Memory B cell (primary cell): ENCODE data around the gene IGF2R.
"Not testable (repeated sequence)": the region's sequence is repeated elsewhere in the genome, so short reads cannot be mapped to it uniquely, and the experiment has no call there.

Experiments used
- ATAC-seq: fragments of 150-1000 bp; cut with Tn5 transposase; 2 replicates; pipeline ENCODE4 v1.10.0; 2021; ENCODE audit warnings: low read depth, mild to moderate bottlenecking, moderate library complexity
- DNase-seq, 2 donors: peaks; one replicate each; pipeline ENCODE4 v3.0.0; 2022; ENCODE audit warnings: low spot score in 2 of 2
- H3K27ac Mint-ChIP-seq: one replicate; pipeline ENCODE4 v1.8.0; 2022; ENCODE audit warnings: mild to moderate bottlenecking, moderate library complexity, mixed read lengths
- H3K27me3 Mint-ChIP-seq: one replicate; pipeline ENCODE4 v1.8.0; 2022; ENCODE audit warnings: mixed read lengths
- H3K36me3 Mint-ChIP-seq: one replicate; pipeline ENCODE4 v1.8.0; 2022; ENCODE audit warnings: mild to moderate bottlenecking, mixed read lengths
- H3K4me1 Mint-ChIP-seq: one replicate; pipeline ENCODE4 v1.8.0; 2022; ENCODE audit warnings: mixed read lengths
- H3K4me3 Mint-ChIP-seq: one replicate; pipeline ENCODE4 v1.8.0; 2022; ENCODE audit warnings: mild to moderate bottlenecking, moderate library complexity, mixed read lengths
- H3K9me3 Mint-ChIP-seq: one replicate; pipeline ENCODE4 v1.8.0; 2022; ENCODE audit warnings: mixed read lengths

The IGF2R gene

GRCh38 chr6:159961528-159961927, 7.4 kb upstream of the IGF2R start:
- peaks cover 2% of the 10 kb centered on the region for H3K36me3 Mint-ChIP-seq
- no peak for ATAC-seq
- no peak for DNase-seq
- peaks cover 3% of the 10 kb centered on the region for H3K9me3 Mint-ChIP-seq
- H3K27ac Mint-ChIP-seq, result no peak overlapping the region
- H3K27me3 Mint-ChIP-seq, result peaks cover 3% of the 10 kb centered on the region
- no peak overlapping the region for H3K4me3 Mint-ChIP-seq
- H3K4me1 Mint-ChIP-seq, result peaks cover 11% of the 10 kb centered on the region

- ATAC-seq, result no peak
- H3K27ac Mint-ChIP-seq, result no peak overlapping the region
- DNase-seq, result no peak
- H3K4me3 Mint-ChIP-seq, result no peak overlapping the region
- H3K4me1 Mint-ChIP-seq, result peaks cover 11% of the 10 kb centered on the region
- peaks cover 3% of the 10 kb centered on the region for H3K27me3 Mint-ChIP-seq
- peaks cover 2% of the 10 kb centered on the region for H3K36me3 Mint-ChIP-seq
- H3K9me3 Mint-ChIP-seq, result peaks cover 3% of the 10 kb centered on the region
Observed at GRCh38 chr6:159963111-159963510, 5.8 kb upstream of the IGF2R start.

- peaks cover 7% of the 10 kb centered on the region for H3K4me1 Mint-ChIP-seq
- peaks cover 2% of the 10 kb centered on the region for H3K36me3 Mint-ChIP-seq
- peaks cover 3% of the 10 kb centered on the region for H3K9me3 Mint-ChIP-seq
- DNase-seq (no peak), ATAC-seq (no peak)
- no peak overlapping the region for H3K4me3 Mint-ChIP-seq
- no peak overlapping the region for H3K27ac Mint-ChIP-seq
- H3K27me3 Mint-ChIP-seq, result peaks cover 3% of the 10 kb centered on the region
Observed at GRCh38 chr6:159964046-159964445, 4.8 kb upstream of the IGF2R start.

- H3K9me3 Mint-ChIP-seq, result peaks cover 2% of the 10 kb centered on the region
- H3K27me3 Mint-ChIP-seq, result peaks cover 3% of the 10 kb centered on the region
- ATAC-seq (no peak), DNase-seq (no peak)
- H3K36me3 Mint-ChIP-seq, result peaks cover 2% of the 10 kb centered on the region
- H3K27ac Mint-ChIP-seq, result no peak overlapping the region
- H3K4me3 Mint-ChIP-seq, result no peak overlapping the region
- peaks cover 14% of the 10 kb centered on the region for H3K4me1 Mint-ChIP-seq
Observed at GRCh38 chr6:159966339-159966738, 2.5 kb upstream of the IGF2R start.

- H3K36me3 Mint-ChIP-seq, result peaks cover 4% of the 10 kb centered on the region
- peaks cover 3% of the 10 kb centered on the region for H3K27me3 Mint-ChIP-seq
- no peak overlapping the region for H3K27ac Mint-ChIP-seq
- no peak for ATAC-seq
- no peak overlapping the region for H3K4me3 Mint-ChIP-seq
- H3K4me1 Mint-ChIP-seq, result peaks cover 16% of the 10 kb centered on the region
- peaks cover 2% of the 10 kb centered on the region for H3K9me3 Mint-ChIP-seq
- DNase-seq, result no peak
Observed at GRCh38 chr6:159966981-159967380, 1.9 kb upstream of the IGF2R start.

GRCh38 chr6:159967621-159968020, 1.3 kb upstream of the IGF2R start:
- H3K27ac Mint-ChIP-seq, H3K36me3 Mint-ChIP-seq, H3K27me3 Mint-ChIP-seq, DNase-seq, H3K4me3 Mint-ChIP-seq, ATAC-seq, H3K9me3 Mint-ChIP-seq: not testable (repeated sequence)
- H3K4me1 Mint-ChIP-seq, result peaks cover 12% of the 10 kb centered on the region

- H3K27ac Mint-ChIP-seq, result peak overlapping the region; percentile 69
- no peaks in the 10 kb centered on the region for H3K9me3 Mint-ChIP-seq
- DNase-seq (peak in 1 of 2 donors; percentile 67), ATAC-seq (peak; percentile 54)
- peaks cover 27% of the 10 kb centered on the region for H3K4me1 Mint-ChIP-seq
- no peaks in the 10 kb centered on the region for H3K27me3 Mint-ChIP-seq
- peaks cover 2% of the 10 kb centered on the region for H3K36me3 Mint-ChIP-seq
- peak overlapping the region; percentile 87 for H3K4me3 Mint-ChIP-seq
Observed at GRCh38 chr6:159969204-159969912, 476 bp downstream of the IGF2R start.

GRCh38 chr6:159969921-159970320, 1.0 kb downstream of the IGF2R start:
- Mint-ChIP-seq H3K4me1 (peaks cover 28% of the 10 kb centered on the region), H3K9me3 (no peaks in the 10 kb centered on the region), H3K36me3 (peaks cover 2% of the 10 kb centered on the region), H3K27ac (peak overlapping the region; percentile 69), H3K27me3 (no peaks in the 10 kb centered on the region), H3K4me3 (peak overlapping the region; percentile 87)
- DNase-seq (no peak), ATAC-seq (no peak)

GRCh38 chr6:159970659-159971063, 1.8 kb downstream of the IGF2R start:
- H3K27me3 Mint-ChIP-seq, result no peaks in the 10 kb centered on the region
- no peaks in the 10 kb centered on the region for H3K9me3 Mint-ChIP-seq
- no peak overlapping the region for H3K27ac Mint-ChIP-seq
- DNase-seq (no peak), ATAC-seq (no peak)
- H3K36me3 Mint-ChIP-seq, result peaks cover 2% of the 10 kb centered on the region
- H3K4me3 Mint-ChIP-seq, result peak overlapping the region; percentile 87
- peaks cover 33% of the 10 kb centered on the region for H3K4me1 Mint-ChIP-seq

- Mint-ChIP-seq H3K4me1 (peaks cover 33% of the 10 kb centered on the region), H3K27ac (no peak overlapping the region), H3K36me3 (peaks cover 2% of the 10 kb centered on the region), H3K9me3 (no peaks in the 10 kb centered on the region), H3K27me3 (no peaks in the 10 kb centered on the region), H3K4me3 (no peak overlapping the region)
- DNase-seq (no peak), ATAC-seq (no peak)
Observed at GRCh38 chr6:159971341-159972178, 2.7 kb downstream of the IGF2R start.

- H3K4me3 Mint-ChIP-seq, result no peak overlapping the region
- H3K36me3 Mint-ChIP-seq, result peaks cover 2% of the 10 kb centered on the region
- H3K4me1 Mint-ChIP-seq, result peaks cover 42% of the 10 kb centered on the region
- H3K9me3 Mint-ChIP-seq, result no peaks in the 10 kb centered on the region
- H3K27ac Mint-ChIP-seq, result no peak overlapping the region
- H3K27me3 Mint-ChIP-seq, result no peaks in the 10 kb centered on the region
- ATAC-seq (no peak), DNase-seq (no peak)
Observed at GRCh38 chr6:159972506-159973268, 3.8 kb downstream of the IGF2R start.

- Mint-ChIP-seq H3K4me3 (no peak overlapping the region), H3K4me1 (peaks cover 48% of the 10 kb centered on the region), H3K36me3 (peaks cover 2% of the 10 kb centered on the region), H3K27ac (no peak overlapping the region), H3K9me3 (no peaks in the 10 kb centered on the region), H3K27me3 (no peaks in the 10 kb centered on the region)
- DNase-seq (no peak), ATAC-seq (no peak)
Observed at GRCh38 chr6:159973406-159973805, 4.5 kb downstream of the IGF2R start.

GRCh38 chr6:159973951-159974350, 5.1 kb downstream of the IGF2R start:
- H3K4me1 Mint-ChIP-seq, result peaks cover 54% of the 10 kb centered on the region
- DNase-seq, result no peak
- H3K27ac Mint-ChIP-seq, result no peak overlapping the region
- H3K9me3 Mint-ChIP-seq, result no peaks in the 10 kb centered on the region
- no peak for ATAC-seq
- peaks cover 2% of the 10 kb centered on the region for H3K36me3 Mint-ChIP-seq
- H3K4me3 Mint-ChIP-seq, result no peak overlapping the region
- H3K27me3 Mint-ChIP-seq, result no peaks in the 10 kb centered on the region

GRCh38 chr6:159974932-159975331, 6.0 kb downstream of the IGF2R start:
- Mint-ChIP-seq H3K4me3 (no peak overlapping the region), H3K36me3 (peaks cover 2% of the 10 kb centered on the region), H3K27me3 (no peaks in the 10 kb centered on the region), H3K9me3 (no peaks in the 10 kb centered on the region), H3K4me1 (peaks cover 60% of the 10 kb centered on the region), H3K27ac (peak overlapping the region; percentile 6)
- ATAC-seq (no peak), DNase-seq (no peak)
